IMR-90 (cell line): Measurements from ENCODE around the gene MYO3B. TPM values are rescaled to one million over a fixed set of nuclear protein-coding genes. Genes with fewer than 3 reads are reported as not detected.

Source experiments
- ATAC-seq: fragments of 200-7000 bp; cut with Tn5 transposase; 2 replicates; pipeline ENCODE4 v1.9.1; 2020; ENCODE audit warnings: low read depth, mild to moderate bottlenecking, moderate library complexity
- BruUV-seq: library from RNA; stranded (reverse); fragments of 400-500 nt; replicated peaks from 2 replicates; lab custom pipeline; 2021; lab: Mats Ljungman, UMichigan
- CTCF ChIA-PET: fragments of 300-600 bp; formaldehyde crosslinking; extraction: SDS; loops from one replicate; lab custom pipeline; 2021; ENCODE audit warnings: antibody characterized with exemption; lab: Yijun Ruan, JAX
- POLR2A ChIA-PET: fragments of 300-600 bp; sonication (Branson Sonifier 250); formaldehyde crosslinking; loops from one replicate; lab custom pipeline; 2022; ENCODE audit warnings: antibody characterized with exemption; ENCODE audit not compliant: unreplicated experiment; lab: Charles Lee
- DNase-seq: peaks from one replicate; pipeline ENCODE4 v3.0.0; 2013
- H2AFZ ChIP-seq: replicated peaks from 2 replicates; pipeline ENCODE3; 2013; ENCODE audit warnings: low read length, mild to moderate bottlenecking; ENCODE audit not compliant: poor library complexity
- H2AK5ac ChIP-seq: 2 replicates; pipeline ENCODE4 v1.6.1; 2013; ENCODE audit warnings: low read depth, low read length, inconsistent platforms
- H2AK9ac ChIP-seq: replicated peaks from 2 replicates; pipeline ENCODE3; 2013; ENCODE audit warnings: mild to moderate bottlenecking, low read depth, low read length, moderate library complexity; ENCODE audit not compliant: poor library complexity
- H2BK120ac ChIP-seq: 2 replicates; pipeline ENCODE4 v1.6.1; 2013; ENCODE audit warnings: low read depth, low read length, inconsistent platforms
- H2BK15ac ChIP-seq: 3 replicates; pipeline ENCODE4 v1.6.1; 2013; ENCODE audit warnings: low read depth, low read length, inconsistent platforms
- H2BK20ac ChIP-seq: 2 replicates; pipeline ENCODE4 v1.6.1; 2013; ENCODE audit warnings: low read depth, mild to moderate bottlenecking, inconsistent platforms, low read length, moderate library complexity
- H2BK5ac ChIP-seq: 2 replicates; pipeline ENCODE4 v1.6.1; 2013; ENCODE audit warnings: mild to moderate bottlenecking, low read depth, low read length, inconsistent platforms; ENCODE audit not compliant: poor library complexity, severe bottlenecking
- H3K14ac ChIP-seq: replicated peaks from 2 replicates; pipeline ENCODE4 v1.6.1; 2013; ENCODE audit warnings: low read depth, low read length, inconsistent platforms
- H3K18ac ChIP-seq: 2 replicates; pipeline ENCODE4 v1.6.1; 2013; ENCODE audit warnings: low read depth, low read length, control low read depth
- H3K23ac ChIP-seq: 2 replicates; pipeline ENCODE4 v1.6.1; 2013; ENCODE audit warnings: low read depth, low read length, inconsistent platforms
- H3K27ac ChIP-seq: 2 replicates; pipeline ENCODE4 v1.5.1; 2013; ENCODE audit warnings: mild to moderate bottlenecking, control low read depth, low read length; ENCODE audit not compliant: insufficient read depth
- H3K27me3 ChIP-seq: 2 replicates; pipeline ENCODE4 v1.6.1; 2013; ENCODE audit warnings: low read length; ENCODE audit not compliant: control insufficient read depth, insufficient read depth
- H3K36me3 ChIP-seq: 2 replicates; pipeline ENCODE4 v1.6.1; 2013; ENCODE audit warnings: low read length, mixed read lengths; ENCODE audit not compliant: control insufficient read depth, insufficient read depth
- H3K4ac ChIP-seq: 2 replicates; pipeline ENCODE4 v1.6.1; 2013; ENCODE audit warnings: low read depth, low read length, inconsistent platforms
- H3K4me1 ChIP-seq: 2 replicates; pipeline ENCODE4 v1.6.1; 2013; ENCODE audit warnings: low read length, mixed read lengths; ENCODE audit not compliant: control insufficient read depth, insufficient read depth
- H3K4me2 ChIP-seq: 2 replicates; pipeline ENCODE4 v1.6.1; 2013; ENCODE audit warnings: low read depth, mild to moderate bottlenecking, control low read depth, low read length, moderate library complexity
- H3K4me3 ChIP-seq: 2 replicates; pipeline ENCODE4 v1.5.1; 2013; ENCODE audit warnings: low read depth, mild to moderate bottlenecking, control low read depth, low read length, moderate library complexity; ENCODE audit not compliant: insufficient read depth
- H3K56ac ChIP-seq: 2 replicates; pipeline ENCODE4 v1.6.1; 2013; ENCODE audit warnings: low read length, inconsistent platforms; ENCODE audit not compliant: insufficient read depth; ENCODE audit errors: extremely low read depth
- H3K79me1 ChIP-seq, 2 experiments: 2 replicates each; pipeline ENCODE4 v1.6.1; 2013; ENCODE audit warnings: low read length in 2 of 2, inconsistent platforms in 1 of 2, low read depth in 1 of 2
- H3K9ac ChIP-seq: 2 replicates; pipeline ENCODE4 v1.6.1; 2013; ENCODE audit warnings: low read depth, low read length, control low read depth
- H3K9me1 ChIP-seq: 2 replicates; pipeline ENCODE4 v1.6.1; 2013; ENCODE audit warnings: low read length, inconsistent platforms; ENCODE audit not compliant: insufficient read depth
- H3K9me3 ChIP-seq: 2 replicates; pipeline ENCODE4 v1.6.1; 2013; ENCODE audit warnings: low read length; ENCODE audit not compliant: control insufficient read depth, insufficient read depth
- H4K20me1 ChIP-seq: 2 replicates; pipeline ENCODE4 v1.6.1; 2013; ENCODE audit warnings: low read length, inconsistent platforms; ENCODE audit not compliant: insufficient read depth
- H4K5ac ChIP-seq: 2 replicates; pipeline ENCODE4 v1.6.1; 2013; ENCODE audit warnings: mild to moderate bottlenecking, low read depth, low read length, control low read depth
- H4K8ac ChIP-seq, 2 experiments: 2 replicates each; pipeline ENCODE4 v1.6.1; 2013; ENCODE audit warnings: low read depth in 2 of 2, low read length in 2 of 2, control low read depth in 1 of 2, inconsistent platforms in 1 of 2
- H4K91ac ChIP-seq: 2 replicates; pipeline ENCODE4 v1.6.1; 2013; ENCODE audit warnings: low read depth, low read length, inconsistent platforms; ENCODE audit not compliant: insufficient read depth
- BHLHE40 ChIP-seq: fragments of 150-350 bp; IDR thresholded peaks from 2 replicates; pipeline ENCODE4 v1.6.1; 2016; ENCODE audit warnings: mild to moderate bottlenecking, low read depth, low read length
- CEBPB ChIP-seq: IDR thresholded peaks from 2 replicates; pipeline ENCODE4 v1.6.1; 2012; ENCODE audit warnings: low read depth, low read length, improper control_type of control experiment
- CHD1 ChIP-seq: IDR thresholded peaks from 2 replicates; pipeline ENCODE4 v1.6.1; 2012; ENCODE audit warnings: low read depth, low read length, improper control_type of control experiment
- FOS ChIP-seq: fragments of 150-350 bp; IDR thresholded peaks from 2 replicates; pipeline ENCODE4 v1.6.1; 2016; ENCODE audit warnings: low read depth, low read length
- MAFK ChIP-seq: IDR thresholded peaks from 2 replicates; pipeline ENCODE4 v1.6.1; 2012; ENCODE audit warnings: low read depth, low read length, improper control_type of control experiment
- MAZ ChIP-seq: IDR thresholded peaks from 2 replicates; pipeline ENCODE4 v1.6.1; 2012; ENCODE audit warnings: low read depth, mild to moderate bottlenecking, low read length, improper control_type of control experiment, moderate library complexity, borderline replicate concordance
- MXI1 ChIP-seq: IDR thresholded peaks from 2 replicates; pipeline ENCODE4 v1.6.1; 2012; ENCODE audit warnings: low read depth, mild to moderate bottlenecking, low read length, moderate library complexity, borderline replicate concordance
- NFE2L2 ChIP-seq: fragments of 150-350 bp; IDR thresholded peaks from 2 replicates; pipeline ENCODE4 v1.6.1; 2016; ENCODE audit warnings: low read depth, mild to moderate bottlenecking, low read length
- POLR2A ChIP-seq: IDR thresholded peaks from 2 replicates; pipeline ENCODE4 v1.6.1; 2012; ENCODE audit warnings: mild to moderate bottlenecking, low read depth, low read length
- RAD21 ChIP-seq: IDR thresholded peaks from 2 replicates; pipeline ENCODE4 v1.6.1; 2012; ENCODE audit warnings: low read length, improper control_type of control experiment
- RCOR1 ChIP-seq: IDR thresholded peaks from 2 replicates; pipeline ENCODE4 v1.6.1; 2012; ENCODE audit warnings: mild to moderate bottlenecking, low read length, improper control_type of control experiment; ENCODE audit not compliant: insufficient replicate concordance
- RFX5 ChIP-seq: IDR thresholded peaks from 2 replicates; pipeline ENCODE4 v1.8.0; 2012; ENCODE audit warnings: low read depth, mild to moderate bottlenecking, low read length, moderate library complexity
- SMC3 ChIP-seq: fragments of 150-350 bp; IDR thresholded peaks from 2 replicates; pipeline ENCODE4 v1.6.1; 2016; ENCODE audit warnings: low read depth, mild to moderate bottlenecking, antibody characterized with exemption, low read length, moderate library complexity
- dilution Hi-C: fragments of 300-500 bp; cut with HindIII; formaldehyde crosslinking; loops from one replicate; pipeline ENCODE4 v1.14.3; 2018; ENCODE audit warnings: low sequenced_read_pairs; ENCODE audit not compliant: unreplicated experiment
- in situ Hi-C: fragments of 300-500 bp; cut with MboI; formaldehyde crosslinking; loops from 3 replicates; pipeline ENCODE4 v1.14.3; 2019; ENCODE audit warnings: low sequenced_read_pairs, inconsistent platforms, mixed read lengths
- intact Hi-C: fragments of 100-400 bp; cut with micrococcal nuclease; formaldehyde crosslinking; loops from 2 replicates; pipeline ENCODE4 v1.10.0; 2022
- polyA plus RNA-seq, 3 experiments: library from polyadenylated mRNA; depleted of rRNA; stranded (reverse); fragments of >200 nt; gene quantifications; 2 replicates each; pipeline ENCODE4 v1.2.3, GENCODE V29; 2012; ENCODE audit warnings: low replicate concordance in 1 of 3
- total RNA-seq: library from RNA; depleted of rRNA; stranded (reverse); fragments of >200 nt; gene quantifications from 2 replicates; pipeline ENCODE4 v1.2.3, GENCODE V29; 2012
- TF ChIP-seq, protein P1 (sequence below): fragments of 150-350 bp; IDR thresholded peaks from 2 replicates; pipeline ENCODE4 v1.6.1; 2016; ENCODE audit warnings: low read depth, mild to moderate bottlenecking, low read length, moderate library complexity, borderline replicate concordance
- TF ChIP-seq, protein P2 (sequence below): conservative IDR thresholded peaks from 2 replicates; pipeline ENCODE4 v1.5.1; 2012; ENCODE audit warnings: mild to moderate bottlenecking, low read depth, low read length, improper control_type of control experiment
- TF ChIP-seq, protein P3 (sequence below): fragments of 150-350 bp; IDR thresholded peaks from 2 replicates; pipeline ENCODE4 v1.6.1; 2017; ENCODE audit warnings: mild to moderate bottlenecking, antibody characterized with exemption, low read length, low read depth

MYO3B gene
- total and polyA plus RNA-seq, 2 of the 4 experiments (the other 2 are of a cell fraction), result 0.02 TPM; not detected in 1

GRCh38 chr2:170260188-170260587 is 82.2 kb downstream of the MYO3B start:
- intact Hi-C loops (no loop called here), in situ Hi-C loops (no loop called here), dilution Hi-C loops (no loop called here)
- Histone ChIP-seq H2BK120ac (no peak overlapping the region), H3K36me3 (no peaks in the 10 kb centered on the region), H3K9ac (no peak overlapping the region), H3K4me2 (no peak overlapping the region), H2AFZ (no peak overlapping the region), H4K8ac (no peak overlapping the region), H3K4ac (no peak overlapping the region), H3K27me3 (no peaks in the 10 kb centered on the region), H3K14ac (no peak overlapping the region), H4K91ac (no peak overlapping the region), H3K9me3 (no peaks in the 10 kb centered on the region), H3K18ac (no peak overlapping the region), H2BK5ac (no peak overlapping the region), H2AK9ac (no peak overlapping the region), H3K4me3 (no peak overlapping the region), H3K4me1 (no peaks in the 10 kb centered on the region), H4K20me1 (no peaks in the 10 kb centered on the region), H2AK5ac (no peak overlapping the region), H3K23ac (no peak overlapping the region), H4K5ac (no peak overlapping the region), H2BK20ac (no peak overlapping the region), H3K9me1 (no peaks in the 10 kb centered on the region), H3K56ac (no peak overlapping the region), H3K79me1 (no peaks in the 10 kb centered on the region), H2BK15ac (no peak overlapping the region), H3K27ac (no peak overlapping the region)
- TF ChIP-seq MAZ, result no peak
- no peak for TF ChIP-seq MXI1
- TF ChIP-seq CHD1, result no peak
- TF ChIP-seq, protein P1, sequence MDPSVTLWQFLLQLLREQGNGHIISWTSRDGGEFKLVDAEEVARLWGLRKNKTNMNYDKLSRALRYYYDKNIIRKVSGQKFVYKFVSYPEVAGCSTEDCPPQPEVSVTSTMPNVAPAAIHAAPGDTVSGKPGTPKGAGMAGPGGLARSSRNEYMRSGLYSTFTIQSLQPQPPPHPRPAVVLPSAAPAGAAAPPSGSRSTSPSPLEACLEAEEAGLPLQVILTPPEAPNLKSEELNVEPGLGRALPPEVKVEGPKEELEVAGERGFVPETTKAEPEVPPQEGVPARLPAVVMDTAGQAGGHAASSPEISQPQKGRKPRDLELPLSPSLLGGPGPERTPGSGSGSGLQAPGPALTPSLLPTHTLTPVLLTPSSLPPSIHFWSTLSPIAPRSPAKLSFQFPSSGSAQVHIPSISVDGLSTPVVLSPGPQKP, result no peak
- no peak for TF ChIP-seq MAFK
- no peak for TF ChIP-seq SMC3
- no peak for TF ChIP-seq BHLHE40
- TF ChIP-seq FOS, result no peak
- TF ChIP-seq, protein P2, sequence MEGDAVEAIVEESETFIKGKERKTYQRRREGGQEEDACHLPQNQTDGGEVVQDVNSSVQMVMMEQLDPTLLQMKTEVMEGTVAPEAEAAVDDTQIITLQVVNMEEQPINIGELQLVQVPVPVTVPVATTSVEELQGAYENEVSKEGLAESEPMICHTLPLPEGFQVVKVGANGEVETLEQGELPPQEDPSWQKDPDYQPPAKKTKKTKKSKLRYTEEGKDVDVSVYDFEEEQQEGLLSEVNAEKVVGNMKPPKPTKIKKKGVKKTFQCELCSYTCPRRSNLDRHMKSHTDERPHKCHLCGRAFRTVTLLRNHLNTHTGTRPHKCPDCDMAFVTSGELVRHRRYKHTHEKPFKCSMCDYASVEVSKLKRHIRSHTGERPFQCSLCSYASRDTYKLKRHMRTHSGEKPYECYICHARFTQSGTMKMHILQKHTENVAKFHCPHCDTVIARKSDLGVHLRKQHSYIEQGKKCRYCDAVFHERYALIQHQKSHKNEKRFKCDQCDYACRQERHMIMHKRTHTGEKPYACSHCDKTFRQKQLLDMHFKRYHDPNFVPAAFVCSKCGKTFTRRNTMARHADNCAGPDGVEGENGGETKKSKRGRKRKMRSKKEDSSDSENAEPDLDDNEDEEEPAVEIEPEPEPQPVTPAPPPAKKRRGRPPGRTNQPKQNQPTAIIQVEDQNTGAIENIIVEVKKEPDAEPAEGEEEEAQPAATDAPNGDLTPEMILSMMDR, result no peak
- no peak for TF ChIP-seq CEBPB
- no peak for TF ChIP-seq POLR2A
- TF ChIP-seq RFX5, result no peak
- TF ChIP-seq, protein P3, sequence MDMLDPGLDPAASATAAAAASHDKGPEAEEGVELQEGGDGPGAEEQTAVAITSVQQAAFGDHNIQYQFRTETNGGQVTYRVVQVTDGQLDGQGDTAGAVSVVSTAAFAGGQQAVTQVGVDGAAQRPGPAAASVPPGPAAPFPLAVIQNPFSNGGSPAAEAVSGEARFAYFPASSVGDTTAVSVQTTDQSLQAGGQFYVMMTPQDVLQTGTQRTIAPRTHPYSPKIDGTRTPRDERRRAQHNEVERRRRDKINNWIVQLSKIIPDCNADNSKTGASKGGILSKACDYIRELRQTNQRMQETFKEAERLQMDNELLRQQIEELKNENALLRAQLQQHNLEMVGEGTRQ, result no peak
- no peak for TF ChIP-seq NFE2L2
- TF ChIP-seq RCOR1, result no peak
- no peak for TF ChIP-seq RAD21
- ChIA-PET CTCF (no interaction called here), POLR2A (no interaction called here)
- ATAC-seq, result no peak
- no TSS peak for BruUV-seq
- no peak for DNase-seq
